ACC112 (cell line): ENCODE results near the gene PI4K2B.
"Not testable (repeated sequence)": the region's sequence is repeated elsewhere in the genome, so short reads cannot be mapped to it uniquely, and the experiment has no call there.

Experiments used
- H2AFZ ChIP-seq: fragments of 200-600 bp; sonication (generic); one replicate; pipeline ENCODE4 v1.6.0; 2017; ENCODE audit warnings: antibody characterized with exemption, low read length; ENCODE audit not compliant: unreplicated experiment
- H3K27ac ChIP-seq: fragments of 200-600 bp; sonication (generic); 2 replicates; pipeline ENCODE4 v1.5.1; 2014; ENCODE audit warnings: low read depth, mild to moderate bottlenecking, antibody characterized with exemption, low read length, moderate library complexity
- H3K27me3 ChIP-seq: fragments of 200-600 bp; sonication (generic); 2 replicates; pipeline ENCODE4 v1.6.1; 2014; ENCODE audit warnings: mild to moderate bottlenecking, antibody characterized with exemption, low read length, moderate library complexity, mixed read lengths; ENCODE audit not compliant: insufficient read depth
- H3K36me3 ChIP-seq: fragments of 200-600 bp; sonication (generic); 2 replicates; pipeline ENCODE4 v1.6.1; 2016; ENCODE audit warnings: mild to moderate bottlenecking, antibody characterized with exemption, low read length, moderate library complexity, mixed read lengths; ENCODE audit not compliant: insufficient read depth
- H3K4me1 ChIP-seq: fragments of 200-600 bp; sonication (generic); one replicate; pipeline ENCODE4 v1.6.1; 2016; ENCODE audit warnings: low read length, mixed read lengths; ENCODE audit not compliant: insufficient read depth, unreplicated experiment, control insufficient read depth
- H3K4me3 ChIP-seq: fragments of 200-600 bp; sonication (generic); 2 replicates; pipeline ENCODE4 v1.5.1; 2014; ENCODE audit warnings: mild to moderate bottlenecking, low read depth, low read length
- H3K79me2 ChIP-seq: fragments of 200-600 bp; sonication (generic); one replicate; pipeline ENCODE4 v1.6.0; 2016; ENCODE audit warnings: low read length; ENCODE audit not compliant: control insufficient read depth, unreplicated experiment, insufficient read depth

Gene PI4K2B

GRCh38 chr4:25233737-25234389 lies at the start of gene PI4K2B:
PI4K2B (plus strand) TSS chr4:25234033; CDS start chr4:25234164, 131 bp downstream.
- Histone ChIP-seq H3K79me2 (peaks cover 36% of the 10 kb centered on the region), H3K27ac (peak within 1 kb of the TSS; percentile 63), H3K27me3 (no peaks in the 10 kb centered on the region), H3K4me1 (peaks cover 9% of the 10 kb centered on the region), H3K36me3 (peaks cover 12% of the 10 kb centered on the region), H3K4me3 (peak within 1 kb of the TSS; percentile 78), H2AFZ (peak within 1 kb of the TSS; percentile 80)

- no peak overlapping the region for H3K4me3 ChIP-seq
- H3K27ac ChIP-seq = no peak overlapping the region
- H3K79me2 ChIP-seq = no peaks in the 10 kb centered on the region
- no peak overlapping the region for H2AFZ ChIP-seq
- H3K4me1 ChIP-seq = no peaks in the 10 kb centered on the region
- no peaks in the 10 kb centered on the region for H3K27me3 ChIP-seq
- no peaks in the 10 kb centered on the region for H3K36me3 ChIP-seq
Observed at GRCh38 chr4:25184056-25184455, 49.8 kb upstream of the PI4K2B start.

- Histone ChIP-seq H3K79me2 (no peaks in the 10 kb centered on the region), H3K4me3 (no peak overlapping the region), H3K4me1 (no peaks in the 10 kb centered on the region), H3K27ac (no peak overlapping the region), H2AFZ (no peak overlapping the region), H3K27me3 (no peaks in the 10 kb centered on the region), H3K36me3 (no peaks in the 10 kb centered on the region)
Observed at GRCh38 chr4:25190407-25190806, 43.4 kb upstream of the PI4K2B start.

GRCh38 chr4:25198713-25199112 lies 35.1 kb upstream of the PI4K2B start:
- Histone ChIP-seq H3K79me2 (no peaks in the 10 kb centered on the region), H2AFZ (no peak overlapping the region), H3K27me3 (peaks cover 6% of the 10 kb centered on the region; the same call in 1 of the 2 replicates), H3K4me3 (no peak overlapping the region), H3K36me3 (no peaks in the 10 kb centered on the region), H3K27ac (no peak overlapping the region), H3K4me1 (no peaks in the 10 kb centered on the region)

DNA sequence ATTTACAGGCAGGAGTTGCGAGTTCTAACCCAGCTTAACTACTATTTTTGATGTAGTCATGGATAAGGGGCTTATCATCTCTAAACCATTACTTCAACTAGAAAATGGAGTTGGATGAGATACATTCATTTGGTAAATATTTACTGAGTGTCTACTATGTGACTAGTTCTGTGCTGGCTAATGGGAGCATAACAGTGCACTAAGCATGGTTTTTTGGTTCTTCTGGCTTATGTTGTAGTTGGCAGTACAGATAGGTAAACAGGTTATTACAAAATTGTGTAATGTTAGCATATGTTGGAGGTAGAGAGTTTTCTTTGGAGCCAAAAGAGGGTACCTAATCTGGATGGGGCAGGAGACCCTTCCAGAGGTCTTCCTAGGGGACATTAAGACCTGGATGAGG lies 25.8 kb upstream of the PI4K2B start:
- H3K4me3 ChIP-seq = no peak overlapping the region
- no peaks in the 10 kb centered on the region for H3K79me2 ChIP-seq
- no peaks in the 10 kb centered on the region for H3K36me3 ChIP-seq
- no peaks in the 10 kb centered on the region for H3K4me1 ChIP-seq
- no peak overlapping the region for H3K27ac ChIP-seq
- H3K27me3 ChIP-seq = peaks cover 22% of the 10 kb centered on the region
- H2AFZ ChIP-seq = no peak overlapping the region

DNA sequence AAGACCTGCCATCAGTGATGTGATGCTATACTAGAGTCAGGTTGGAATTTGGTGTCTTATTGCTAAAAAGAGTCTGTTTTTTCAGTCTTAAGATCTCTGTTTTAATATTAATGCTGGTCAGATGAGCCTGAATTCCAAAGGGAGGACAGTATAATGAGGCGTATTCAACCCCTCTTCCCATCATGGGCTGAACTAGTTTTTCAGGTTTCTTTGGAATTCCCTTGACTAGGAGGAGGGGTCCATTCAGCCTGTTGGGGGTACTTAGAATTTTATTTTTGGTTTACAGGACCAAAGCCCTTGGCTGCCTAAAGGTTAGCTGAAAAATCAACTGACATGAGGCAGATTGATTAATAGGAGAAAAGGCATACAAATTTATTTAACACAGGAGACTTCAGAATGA lies 24.1 kb upstream of the PI4K2B start:
- H3K4me1 ChIP-seq = no peaks in the 10 kb centered on the region
- no peaks in the 10 kb centered on the region for H3K36me3 ChIP-seq
- H2AFZ ChIP-seq = no peak overlapping the region
- H3K27ac ChIP-seq = no peak overlapping the region
- H3K27me3 ChIP-seq = peaks cover 19% of the 10 kb centered on the region
- H3K4me3 ChIP-seq = no peak overlapping the region
- H3K79me2 ChIP-seq = no peaks in the 10 kb centered on the region

DNA sequence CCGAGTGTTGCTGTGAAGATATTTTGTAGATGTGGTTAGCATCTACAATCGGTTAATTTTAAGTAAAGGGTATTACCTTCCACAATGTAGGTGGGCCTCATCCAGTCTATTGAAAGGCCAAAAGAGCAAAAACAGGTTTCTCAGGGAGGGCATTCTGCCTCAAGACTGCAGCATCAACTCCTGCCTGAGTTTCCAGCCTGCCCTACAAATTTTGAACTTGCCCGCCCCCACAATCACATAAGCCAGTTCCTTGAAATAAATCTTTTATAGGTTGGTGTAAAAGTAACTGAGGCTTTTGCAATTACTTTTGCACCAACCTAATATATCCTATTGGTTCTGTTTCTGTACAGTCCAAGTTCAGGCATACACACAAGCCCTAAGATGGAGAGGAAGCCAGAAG lies 22.1 kb upstream of the PI4K2B start:
- Histone ChIP-seq H3K4me3 (no peak overlapping the region), H3K27me3 (peaks cover 16% of the 10 kb centered on the region; the same call in 1 of the 2 replicates), H3K4me1 (no peaks in the 10 kb centered on the region), H3K27ac (no peak overlapping the region), H2AFZ (no peak overlapping the region), H3K36me3 (no peaks in the 10 kb centered on the region), H3K79me2 (no peaks in the 10 kb centered on the region)

GRCh38 chr4:25212822-25213221 lies 21.0 kb upstream of the PI4K2B start:
- no peak overlapping the region for H3K27ac ChIP-seq
- H3K79me2 ChIP-seq = no peaks in the 10 kb centered on the region
- no peaks in the 10 kb centered on the region for H3K4me1 ChIP-seq
- no peak overlapping the region for H2AFZ ChIP-seq
- H3K36me3 ChIP-seq = no peaks in the 10 kb centered on the region
- no peak overlapping the region for H3K4me3 ChIP-seq
- H3K27me3 ChIP-seq = peaks cover 15% of the 10 kb centered on the region; the same call in 1 of the 2 replicates

DNA sequence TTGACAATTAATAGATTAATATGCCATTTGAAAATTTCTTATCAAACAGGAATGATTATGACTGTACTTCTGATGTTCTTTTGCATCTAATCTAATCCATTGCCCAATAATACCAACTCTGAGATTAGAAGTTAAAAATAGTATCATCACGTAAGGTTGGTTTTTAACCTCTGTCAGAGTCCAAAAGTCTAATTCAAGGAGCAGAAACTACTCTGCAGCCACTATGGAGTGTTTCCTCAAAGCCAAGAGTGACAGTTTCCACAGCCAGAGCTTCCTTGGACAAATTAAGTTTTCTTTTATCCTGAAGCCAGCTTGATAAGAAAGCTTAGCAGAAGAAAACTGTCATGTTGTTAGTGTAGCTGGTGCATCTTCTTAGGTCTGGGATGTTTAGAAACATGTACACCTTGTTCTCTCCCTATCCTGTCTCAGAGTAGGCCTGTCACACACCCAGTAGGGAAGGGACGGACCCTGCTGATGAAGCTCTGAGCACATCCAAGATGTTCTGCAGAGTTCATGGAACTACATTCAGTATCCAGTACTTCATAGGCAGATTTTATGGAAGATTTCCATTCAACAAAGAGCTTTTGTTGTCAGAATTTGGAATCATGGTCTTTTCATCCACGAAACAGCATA lies 20.4 kb upstream of the PI4K2B start:
- Histone ChIP-seq H3K79me2 (no peaks in the 10 kb centered on the region), H3K4me1 (no peaks in the 10 kb centered on the region), H2AFZ (no peak overlapping the region), H3K4me3 (no peak overlapping the region), H3K36me3 (no peaks in the 10 kb centered on the region), H3K27me3 (peaks cover 8% of the 10 kb centered on the region; the same call in 1 of the 2 replicates), H3K27ac (no peak overlapping the region)

DNA sequence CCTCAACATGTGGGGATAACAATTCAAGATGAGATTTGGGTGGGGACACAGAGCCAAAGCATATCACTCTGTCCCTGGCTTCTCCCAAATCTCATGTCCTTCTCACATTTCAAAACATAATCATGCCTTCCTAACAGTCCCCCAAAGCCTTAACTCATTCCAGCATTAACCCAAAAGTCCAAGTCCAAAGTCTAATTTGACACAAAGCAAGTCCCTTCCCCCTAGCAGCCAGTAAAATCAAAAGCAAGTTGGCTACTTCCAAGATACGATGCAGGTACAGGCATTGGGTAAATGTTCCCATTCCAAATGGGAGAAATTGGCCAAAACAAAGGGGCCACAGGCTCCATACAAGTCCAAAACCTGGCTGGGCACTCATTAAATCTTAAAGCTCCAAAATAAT lies 19.1 kb upstream of the PI4K2B start:
- not testable (repeated sequence) for H3K36me3 ChIP-seq, H3K4me3 ChIP-seq, H3K27me3 ChIP-seq, H2AFZ ChIP-seq, H3K79me2 ChIP-seq, H3K4me1 ChIP-seq, H3K27ac ChIP-seq

DNA sequence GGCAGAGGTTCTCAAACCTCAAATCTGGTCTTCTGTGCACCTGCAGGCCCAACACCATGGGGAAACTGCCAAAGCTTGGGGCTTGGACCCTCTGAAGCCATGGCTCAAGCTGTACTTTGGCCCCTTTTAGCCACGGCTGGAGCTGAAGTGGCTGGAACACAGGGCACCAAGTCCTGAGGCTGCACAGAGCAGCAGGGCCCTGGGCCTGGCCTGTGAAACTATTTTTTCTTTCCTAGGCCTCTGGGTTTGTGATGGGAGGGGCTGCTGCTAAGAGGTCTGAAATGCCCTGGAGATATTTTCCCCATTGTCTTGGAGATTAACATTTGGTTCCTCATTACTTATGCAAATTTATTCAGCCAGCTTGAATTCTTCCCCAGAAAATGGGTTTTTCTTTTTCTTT lies 18.3 kb upstream of the PI4K2B start:
- H3K79me2 ChIP-seq = no peaks in the 10 kb centered on the region
- H3K4me3 ChIP-seq = no peak overlapping the region
- H3K27ac ChIP-seq = no peak overlapping the region
- no peaks in the 10 kb centered on the region for H3K36me3 ChIP-seq
- H2AFZ ChIP-seq = no peak overlapping the region
- H3K27me3 ChIP-seq = peaks cover 6% of the 10 kb centered on the region; the same call in 1 of the 2 replicates
- H3K4me1 ChIP-seq = no peaks in the 10 kb centered on the region
